SK-N-SH treated with all-trans-retinoic acid at 6 μM for 48 hours (cell line): ENCODE data around the gene CPEB3.

Experiments
- BACH2 ChIP-seq: fragments of 250-450 bp; sonication (Bioruptor Pico); IDR thresholded peaks from 2 replicates; pipeline ENCODE4 v1.9.0; 2021; ENCODE audit warnings: mild to moderate bottlenecking, borderline replicate concordance
- CSDC2 ChIP-seq: fragments of 250-450 bp; sonication (Bioruptor Pico); IDR thresholded peaks from 2 replicates; pipeline ENCODE4 v1.5.0; 2020; ENCODE audit warnings: mild to moderate bottlenecking, moderate library complexity
- ESRRG ChIP-seq: fragments of 250-450 bp; sonication (Bioruptor Pico); IDR thresholded peaks from 2 replicates; pipeline ENCODE4 v1.6.1; 2021; ENCODE audit warnings: mild to moderate bottlenecking
- OSR1 ChIP-seq: fragments of 250-450 bp; sonication (Bioruptor Pico); IDR thresholded peaks from 2 replicates; pipeline ENCODE4 v1.8.0; 2022; ENCODE audit warnings: moderate library complexity, mild to moderate bottlenecking, inconsistent platforms
- POU6F1 ChIP-seq: fragments of 250-450 bp; sonication (Bioruptor Pico); IDR thresholded peaks from 2 replicates; pipeline ENCODE4 v1.8.0; 2021; ENCODE audit warnings: low read depth, mild to moderate bottlenecking, moderate library complexity, borderline replicate concordance
- RARB ChIP-seq: fragments of 250-450 bp; sonication (Bioruptor Pico); IDR thresholded peaks from 2 replicates; pipeline ENCODE4 v1.8.0; 2021; ENCODE audit warnings: mild to moderate bottlenecking, moderate library complexity
- SNAI2 ChIP-seq: fragments of 250-450 bp; sonication (Bioruptor Pico); IDR thresholded peaks from 2 replicates; pipeline ENCODE4 v1.5.0; 2020; ENCODE audit warnings: mild to moderate bottlenecking, moderate library complexity
- ZFP30 ChIP-seq: fragments of 450-650 bp; formaldehyde crosslinking; IDR thresholded peaks from 2 replicates; pipeline ENCODE4 v1.5.0; 2022; ENCODE audit warnings: mild to moderate bottlenecking, moderate library complexity
- ZNF565 ChIP-seq: fragments of 450-650 bp; formaldehyde crosslinking; conservative IDR thresholded peaks from 2 replicates; pipeline ENCODE4 v1.5.0; 2020; ENCODE audit warnings: low read depth, mild to moderate bottlenecking, moderate library complexity
- ZNF70 ChIP-seq: fragments of 450-650 bp; formaldehyde crosslinking; IDR thresholded peaks from 2 replicates; pipeline ENCODE4 v1.5.0; 2020; ENCODE audit warnings: mild to moderate bottlenecking, moderate library complexity
- TF ChIP-seq, protein P1 (sequence below): fragments of 250-450 bp; sonication (Bioruptor Pico); IDR thresholded peaks from 2 replicates; pipeline ENCODE4 v1.8.0; 2020; ENCODE audit warnings: mild to moderate bottlenecking, moderate library complexity, borderline replicate concordance
- TF ChIP-seq, protein P2 (sequence below): fragments of 250-450 bp; sonication (Bioruptor Pico); IDR thresholded peaks from 2 replicates; pipeline ENCODE4 v1.5.1; 2020; ENCODE audit warnings: low read depth, mild to moderate bottlenecking, moderate library complexity
- TF ChIP-seq, protein P3 (sequence below): fragments of 250-450 bp; sonication (Bioruptor Pico); IDR thresholded peaks from 2 replicates; pipeline ENCODE4 v1.5.0; 2020; ENCODE audit warnings: mild to moderate bottlenecking, moderate library complexity

DNA sequence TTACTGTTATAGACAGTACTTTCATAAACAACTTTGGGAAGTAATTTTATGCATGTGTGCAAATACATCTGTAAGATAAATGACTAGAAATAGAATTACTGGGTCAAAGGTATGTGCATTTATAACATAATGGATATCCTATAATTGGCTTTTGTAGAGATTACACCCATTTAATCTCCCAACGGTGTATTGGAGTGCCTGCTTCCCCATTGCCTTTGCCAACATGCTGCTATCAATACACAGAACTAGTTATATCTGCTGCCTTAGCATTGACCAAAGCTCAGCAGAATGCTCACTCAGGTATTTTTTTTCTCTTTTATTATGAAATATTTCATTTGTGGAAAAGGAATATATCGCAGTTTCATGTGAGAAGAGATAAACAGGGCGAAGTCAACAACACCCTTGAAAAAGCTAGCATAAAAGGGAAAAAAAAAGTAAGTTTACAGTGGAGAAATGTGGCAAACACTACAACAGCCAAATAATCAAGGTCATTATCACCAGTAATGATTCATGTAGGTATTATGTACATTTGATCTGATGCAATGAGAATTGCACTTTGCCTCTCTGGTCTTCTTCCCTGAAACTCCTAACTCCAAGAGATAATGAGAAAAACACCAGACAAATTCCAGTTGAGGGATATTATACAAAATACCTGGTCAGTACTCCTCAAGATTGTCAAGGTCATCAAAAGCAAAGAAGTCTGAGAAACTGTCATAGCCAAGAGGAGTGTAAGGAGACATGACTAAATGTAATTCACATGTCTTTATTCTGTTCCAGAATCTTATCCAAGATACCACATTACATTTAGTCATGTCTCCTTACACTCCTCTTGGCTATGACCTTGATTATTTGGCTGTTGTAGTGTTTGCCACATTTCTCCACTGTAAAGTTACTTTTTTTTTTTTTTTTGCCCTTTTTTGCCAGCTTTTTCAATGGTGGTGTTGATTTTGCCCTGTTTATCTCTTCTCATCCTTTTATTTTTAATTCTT, 36.9 kb upstream of the CPEB3 start:
- TF ChIP-seq SNAI2 (CRISPR knock-in tag), result no peak
- TF ChIP-seq ZNF565 (CRISPR knock-in tag), result no peak
- TF ChIP-seq, protein P1, sequence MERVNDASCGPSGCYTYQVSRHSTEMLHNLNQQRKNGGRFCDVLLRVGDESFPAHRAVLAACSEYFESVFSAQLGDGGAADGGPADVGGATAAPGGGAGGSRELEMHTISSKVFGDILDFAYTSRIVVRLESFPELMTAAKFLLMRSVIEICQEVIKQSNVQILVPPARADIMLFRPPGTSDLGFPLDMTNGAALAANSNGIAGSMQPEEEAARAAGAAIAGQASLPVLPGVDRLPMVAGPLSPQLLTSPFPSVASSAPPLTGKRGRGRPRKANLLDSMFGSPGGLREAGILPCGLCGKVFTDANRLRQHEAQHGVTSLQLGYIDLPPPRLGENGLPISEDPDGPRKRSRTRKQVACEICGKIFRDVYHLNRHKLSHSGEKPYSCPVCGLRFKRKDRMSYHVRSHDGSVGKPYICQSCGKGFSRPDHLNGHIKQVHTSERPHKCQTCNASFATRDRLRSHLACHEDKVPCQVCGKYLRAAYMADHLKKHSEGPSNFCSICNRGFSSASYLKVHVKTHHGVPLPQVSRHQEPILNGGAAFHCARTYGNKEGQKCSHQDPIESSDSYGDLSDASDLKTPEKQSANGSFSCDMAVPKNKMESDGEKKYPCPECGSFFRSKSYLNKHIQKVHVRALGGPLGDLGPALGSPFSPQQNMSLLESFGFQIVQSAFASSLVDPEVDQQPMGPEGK (CRISPR knock-in tag), result no peak
- TF ChIP-seq, protein P2, sequence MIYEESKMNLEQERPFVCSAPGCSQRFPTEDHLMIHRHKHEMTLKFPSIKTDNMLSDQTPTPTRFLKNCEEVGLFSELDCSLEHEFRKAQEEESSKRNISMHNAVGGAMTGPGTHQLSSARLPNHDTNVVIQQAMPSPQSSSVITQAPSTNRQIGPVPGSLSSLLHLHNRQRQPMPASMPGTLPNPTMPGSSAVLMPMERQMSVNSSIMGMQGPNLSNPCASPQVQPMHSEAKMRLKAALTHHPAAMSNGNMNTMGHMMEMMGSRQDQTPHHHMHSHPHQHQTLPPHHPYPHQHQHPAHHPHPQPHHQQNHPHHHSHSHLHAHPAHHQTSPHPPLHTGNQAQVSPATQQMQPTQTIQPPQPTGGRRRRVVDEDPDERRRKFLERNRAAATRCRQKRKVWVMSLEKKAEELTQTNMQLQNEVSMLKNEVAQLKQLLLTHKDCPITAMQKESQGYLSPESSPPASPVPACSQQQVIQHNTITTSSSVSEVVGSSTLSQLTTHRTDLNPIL, result no peak
- TF ChIP-seq CSDC2 (CRISPR knock-in tag), result no peak
- TF ChIP-seq ESRRG (CRISPR knock-in tag), result no peak
- TF ChIP-seq OSR1 (CRISPR knock-in tag), result no peak
- no peak for TF ChIP-seq BACH2 (CRISPR knock-in tag)
- TF ChIP-seq, protein P3, sequence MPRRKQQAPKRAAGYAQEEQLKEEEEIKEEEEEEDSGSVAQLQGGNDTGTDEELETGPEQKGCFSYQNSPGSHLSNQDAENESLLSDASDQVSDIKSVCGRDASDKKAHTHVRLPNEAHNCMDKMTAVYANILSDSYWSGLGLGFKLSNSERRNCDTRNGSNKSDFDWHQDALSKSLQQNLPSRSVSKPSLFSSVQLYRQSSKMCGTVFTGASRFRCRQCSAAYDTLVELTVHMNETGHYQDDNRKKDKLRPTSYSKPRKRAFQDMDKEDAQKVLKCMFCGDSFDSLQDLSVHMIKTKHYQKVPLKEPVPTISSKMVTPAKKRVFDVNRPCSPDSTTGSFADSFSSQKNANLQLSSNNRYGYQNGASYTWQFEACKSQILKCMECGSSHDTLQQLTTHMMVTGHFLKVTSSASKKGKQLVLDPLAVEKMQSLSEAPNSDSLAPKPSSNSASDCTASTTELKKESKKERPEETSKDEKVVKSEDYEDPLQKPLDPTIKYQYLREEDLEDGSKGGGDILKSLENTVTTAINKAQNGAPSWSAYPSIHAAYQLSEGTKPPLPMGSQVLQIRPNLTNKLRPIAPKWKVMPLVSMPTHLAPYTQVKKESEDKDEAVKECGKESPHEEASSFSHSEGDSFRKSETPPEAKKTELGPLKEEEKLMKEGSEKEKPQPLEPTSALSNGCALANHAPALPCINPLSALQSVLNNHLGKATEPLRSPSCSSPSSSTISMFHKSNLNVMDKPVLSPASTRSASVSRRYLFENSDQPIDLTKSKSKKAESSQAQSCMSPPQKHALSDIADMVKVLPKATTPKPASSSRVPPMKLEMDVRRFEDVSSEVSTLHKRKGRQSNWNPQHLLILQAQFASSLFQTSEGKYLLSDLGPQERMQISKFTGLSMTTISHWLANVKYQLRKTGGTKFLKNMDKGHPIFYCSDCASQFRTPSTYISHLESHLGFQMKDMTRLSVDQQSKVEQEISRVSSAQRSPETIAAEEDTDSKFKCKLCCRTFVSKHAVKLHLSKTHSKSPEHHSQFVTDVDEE (CRISPR knock-in tag), result no peak
- no peak for TF ChIP-seq RARB (CRISPR knock-in tag)
- no peak for TF ChIP-seq ZNF70 (CRISPR knock-in tag)
- no peak for TF ChIP-seq POU6F1 (CRISPR knock-in tag)
- TF ChIP-seq ZFP30, result no peak
